ENCODE data around the gene TRAF3IP3.

TRAF3IP3 gene

GRCh38 chr1:209827384-209828262 lies 71.8 kb downstream of the TRAF3IP3 start, which contains the start of gene UTP25:
Gene UTP25 (plus strand): TSS chr1:209827972. CDS start chr1:209828064, 92 bp downstream.
- DNase-seq (ENCODE audit: low spot score), result peak; percentile 94

GRCh38 chr1:209829716-209830115 lies 73.9 kb downstream of the TRAF3IP3 start:
- no peak for DNase-seq (ENCODE audit: low spot score)

DNA sequence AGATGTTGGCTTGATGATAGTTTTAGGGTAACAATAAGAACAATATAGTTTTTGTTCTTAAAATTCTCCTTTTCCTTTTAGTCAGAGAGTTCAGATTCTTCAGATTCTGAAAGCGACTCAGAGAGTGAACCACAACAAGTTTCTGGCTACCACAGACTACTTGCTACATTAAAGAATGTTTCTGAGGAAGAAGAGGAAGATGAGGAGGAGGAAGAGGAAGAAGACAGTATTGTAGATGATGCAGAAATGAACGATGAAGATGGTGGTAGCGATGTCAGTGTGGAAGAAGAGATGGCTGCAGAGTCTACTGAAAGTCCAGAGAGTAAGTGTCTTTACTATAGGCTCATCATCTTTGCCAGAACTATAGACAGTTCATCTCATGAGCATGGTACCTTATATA lies 74.9 kb downstream of the TRAF3IP3 start:
- no peak for DNase-seq (ENCODE audit: low spot score)

GRCh38 chr1:209831615-209832014 lies 75.8 kb downstream of the TRAF3IP3 start:
- DNase-seq (ENCODE audit: low spot score), result no peak
